Measurements from ENCODE around the gene PCA3.

The PCA3 gene

GRCh38 chr9:76758476-76758875 lies 5.8 kb upstream of the PCA3 start:
- DNase-seq: no peak

DNA sequence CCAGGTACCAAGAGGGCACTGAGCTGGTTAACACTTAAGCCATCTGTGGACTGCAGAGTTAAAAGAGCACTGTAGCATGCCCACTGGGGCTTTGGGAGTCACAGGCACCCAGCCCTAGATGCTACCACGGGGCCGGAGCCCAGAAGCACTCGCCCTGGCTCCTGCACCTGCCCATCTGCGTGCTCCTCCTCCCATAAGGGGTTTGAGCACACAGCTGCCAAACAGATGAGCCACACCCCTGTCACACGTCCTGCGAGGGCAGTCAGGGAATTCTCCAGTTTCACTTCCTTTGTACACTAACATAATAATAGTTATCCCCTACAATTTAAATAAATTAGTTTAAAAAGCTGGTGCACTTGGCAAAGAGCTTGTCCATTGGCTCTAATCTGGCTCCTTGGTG lies 4.5 kb upstream of the PCA3 start:
- no peak for DNase-seq

- no peak for DNase-seq
Measured at GRCh38 chr9:76761448-76761847, 2.8 kb upstream of the PCA3 start.

GRCh38 chr9:76766126-76766525 lies 1.9 kb downstream of the PCA3 start:
- DNase-seq: no peak

DNA sequence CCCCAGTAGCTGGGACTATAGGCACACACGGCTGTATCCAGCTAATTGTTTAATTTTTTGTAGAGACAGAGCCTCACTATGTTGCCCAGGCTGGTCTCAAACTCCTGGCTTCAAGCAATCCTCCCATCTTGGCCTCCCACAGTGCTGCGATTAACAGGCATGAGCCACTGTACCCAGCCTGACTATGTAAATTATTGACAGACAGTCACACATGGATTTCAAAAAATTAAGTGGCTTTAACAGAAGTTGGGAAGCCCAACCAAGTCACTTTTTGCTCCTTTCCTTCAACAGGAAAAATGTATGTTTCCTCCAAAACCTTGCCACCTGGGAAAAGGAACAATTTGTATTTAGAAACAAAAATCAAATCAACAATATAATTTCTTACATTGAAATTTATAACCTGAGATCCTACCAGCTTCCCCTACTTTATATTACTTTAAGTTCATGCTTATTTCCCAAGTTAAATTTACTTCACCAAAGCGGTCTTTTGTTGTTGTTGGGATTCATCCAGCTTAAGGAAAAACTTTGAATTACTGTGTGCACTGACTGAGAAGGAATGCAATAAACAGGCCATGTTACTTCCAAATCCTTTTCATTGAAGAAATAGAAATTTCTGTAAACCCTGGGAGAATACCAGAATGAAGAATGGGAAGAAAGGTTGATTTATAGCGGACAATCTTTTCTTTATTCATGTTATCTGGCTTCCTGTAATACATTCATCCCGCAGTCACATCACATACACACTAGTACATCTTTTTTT lies 8.6 kb downstream of the PCA3 start:
- DNase-seq: no peak

DNA sequence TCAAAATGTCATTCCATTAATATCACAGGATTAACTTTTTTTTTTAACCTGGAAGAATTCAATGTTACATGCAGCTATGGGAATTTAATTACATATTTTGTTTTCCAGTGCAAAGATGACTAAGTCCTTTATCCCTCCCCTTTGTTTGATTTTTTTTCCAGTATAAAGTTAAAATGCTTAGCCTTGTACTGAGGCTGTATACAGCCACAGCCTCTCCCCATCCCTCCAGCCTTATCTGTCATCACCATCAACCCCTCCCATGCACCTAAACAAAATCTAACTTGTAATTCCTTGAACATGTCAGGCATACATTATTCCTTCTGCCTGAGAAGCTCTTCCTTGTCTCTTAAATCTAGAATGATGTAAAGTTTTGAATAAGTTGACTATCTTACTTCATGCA lies 20.6 kb downstream of the PCA3 start:
- DNase-seq: no peak

DNA sequence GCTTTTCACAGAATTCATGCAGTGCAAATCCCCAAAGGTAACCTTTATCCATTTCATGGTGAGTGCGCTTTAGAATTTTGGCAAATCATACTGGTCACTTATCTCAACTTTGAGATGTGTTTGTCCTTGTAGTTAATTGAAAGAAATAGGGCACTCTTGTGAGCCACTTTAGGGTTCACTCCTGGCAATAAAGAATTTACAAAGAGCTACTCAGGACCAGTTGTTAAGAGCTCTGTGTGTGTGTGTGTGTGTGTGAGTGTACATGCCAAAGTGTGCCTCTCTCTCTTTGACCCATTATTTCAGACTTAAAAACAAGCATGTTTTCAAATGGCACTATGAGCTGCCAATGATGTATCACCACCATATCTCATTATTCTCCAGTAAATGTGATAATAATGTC lies 21.3 kb downstream of the PCA3 start:
- DNase-seq: no peak

GRCh38 chr9:76787677-76788076 lies 23.4 kb downstream of the PCA3 start:
- DNase-seq: no peak

DNA sequence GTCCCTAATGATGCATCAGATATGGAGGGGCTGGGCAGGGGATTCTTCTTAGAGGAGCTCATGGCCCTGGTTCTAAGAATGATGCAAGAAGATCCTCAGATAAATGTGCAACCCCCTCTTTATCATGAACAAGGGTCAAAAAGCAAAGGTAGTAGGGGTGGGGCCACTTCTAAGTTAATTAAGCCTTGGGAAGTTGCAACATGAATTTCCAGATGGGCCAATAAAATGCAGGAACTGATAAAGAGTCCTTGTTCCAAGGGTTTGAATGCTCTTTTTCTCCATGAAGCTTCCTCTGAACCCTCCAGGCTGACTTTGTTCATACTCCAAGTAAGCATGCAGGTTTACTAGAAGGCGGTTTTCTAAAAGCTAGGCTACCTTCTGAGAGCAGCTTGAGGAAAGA lies 25.6 kb downstream of the PCA3 start:
- DNase-seq: no peak

DNA sequence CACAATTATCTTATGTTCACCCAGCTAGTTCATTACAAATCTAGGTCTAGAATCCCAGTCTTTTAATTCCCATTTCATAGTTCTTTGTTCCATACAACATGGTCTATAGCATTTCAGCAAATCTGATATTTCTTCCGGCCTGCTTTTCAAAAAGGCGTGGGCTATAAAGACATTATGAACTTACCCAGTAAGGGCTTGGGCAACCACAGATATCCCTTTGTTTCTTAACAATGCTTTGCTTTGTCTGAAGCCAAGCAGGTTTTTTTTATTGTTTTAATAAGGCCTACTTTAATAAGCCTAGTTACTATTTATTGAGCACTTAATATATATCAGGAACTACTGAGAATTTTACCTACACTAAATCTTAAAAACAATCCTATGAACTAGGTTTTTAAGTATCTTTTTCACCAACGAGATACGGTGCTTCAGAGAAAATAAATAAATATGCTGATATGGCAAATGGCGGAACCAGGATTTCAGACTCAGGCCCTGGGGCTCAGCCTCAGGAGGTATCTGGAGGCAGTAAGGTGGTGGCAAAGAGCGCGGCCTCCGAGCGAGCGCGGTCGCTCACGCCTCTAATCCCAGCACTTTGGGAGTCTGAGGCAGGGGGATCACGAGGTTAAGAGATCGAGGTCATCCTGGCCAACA lies 29.7 kb downstream of the PCA3 start:
- no peak for DNase-seq

- DNase-seq: no peak
Measured at GRCh38 chr9:76796296-76796695, 32.1 kb downstream of the PCA3 start.

- DNase-seq: no peak
Measured at GRCh38 chr9:76798527-76798926, 34.3 kb downstream of the PCA3 start.

- no peak for DNase-seq
Measured at GRCh38 chr9:76799473-76799872, 35.2 kb downstream of the PCA3 start.

DNA sequence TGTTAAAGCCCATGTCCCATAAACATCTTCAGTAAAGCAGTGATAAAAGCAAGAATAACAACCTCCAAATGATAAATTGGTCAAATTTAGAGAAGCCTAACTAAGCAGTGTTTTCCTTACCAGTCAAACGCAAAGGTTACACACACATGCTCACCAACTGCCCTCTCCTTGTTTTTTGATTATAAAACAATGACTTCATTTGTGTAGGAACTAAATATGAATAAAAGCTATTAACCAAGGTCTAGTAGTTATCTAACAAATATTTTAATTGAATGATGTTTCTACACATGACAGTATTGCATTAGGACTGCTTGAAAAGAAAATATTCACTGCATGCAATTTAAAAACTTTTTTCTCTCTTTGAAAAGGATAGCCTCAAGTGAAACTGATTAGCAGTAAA lies 36.7 kb downstream of the PCA3 start:
- no peak for DNase-seq

DNA sequence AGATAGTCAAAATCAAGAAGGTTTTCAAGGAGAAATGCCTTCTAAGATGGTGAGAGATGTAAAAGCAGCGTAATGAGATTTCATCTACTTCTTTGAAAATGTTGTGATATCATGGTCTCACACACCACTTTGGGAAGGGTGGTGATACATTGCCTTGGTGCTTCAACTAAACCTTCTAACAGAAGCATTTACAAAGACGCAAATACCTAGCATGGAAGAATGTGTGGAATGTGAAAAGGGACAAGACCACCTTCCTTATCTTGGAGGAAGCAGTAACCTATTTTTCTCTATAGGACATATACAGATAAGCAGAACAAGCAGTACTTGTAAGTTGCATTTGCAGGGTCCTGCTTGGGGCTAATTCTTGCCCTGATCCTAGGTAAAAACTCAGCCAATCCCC lies 38.8 kb downstream of the PCA3 start:
- no peak for DNase-seq

- DNase-seq: no peak
Measured at GRCh38 chr9:76803762-76804161, 39.5 kb downstream of the PCA3 start.

DNA sequence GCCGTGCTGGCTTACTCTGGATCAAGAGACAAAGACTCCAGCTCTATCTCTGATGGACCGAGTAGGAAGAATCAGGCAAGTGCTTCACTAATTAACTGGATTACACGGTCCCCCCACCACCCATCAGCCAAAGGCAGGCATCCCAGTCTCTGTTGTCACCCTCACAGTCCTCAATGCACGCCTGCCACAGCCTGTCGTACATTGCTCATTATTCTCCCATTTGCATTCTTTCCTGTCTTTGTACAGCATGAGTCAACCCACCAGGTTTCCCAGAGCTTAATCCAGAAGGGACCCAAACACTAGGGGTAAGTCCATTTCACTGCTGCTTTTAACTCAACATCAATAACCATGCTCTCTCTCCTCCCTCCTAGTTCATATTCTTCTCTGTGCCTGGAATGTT lies 44.4 kb downstream of the PCA3 start:
- no peak for DNase-seq

- DNase-seq: peak in 1 of 5 donors; percentile 21
Measured at GRCh38 chr9:76810377-76810957, 46.2 kb downstream of the PCA3 start.

DNA sequence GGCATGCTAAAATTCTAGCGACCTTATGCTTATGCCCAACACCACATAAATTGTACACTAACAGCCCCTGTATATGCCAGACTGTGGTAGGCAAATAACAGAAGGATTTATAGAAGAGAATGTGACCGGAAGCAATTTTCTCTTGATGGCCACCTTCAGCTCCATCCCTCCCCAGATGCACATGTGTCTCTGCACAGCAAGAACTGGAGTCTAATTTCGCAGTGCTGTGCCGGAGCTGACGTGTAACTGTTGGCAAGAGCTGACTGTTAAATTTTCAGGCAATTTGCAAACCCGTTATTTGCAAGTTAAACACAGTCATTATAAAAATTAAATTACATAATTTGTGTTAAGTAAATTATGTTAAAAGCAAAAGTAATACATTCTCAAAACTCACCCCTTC lies 48.4 kb downstream of the PCA3 start:
- no peak for DNase-seq

DNA sequence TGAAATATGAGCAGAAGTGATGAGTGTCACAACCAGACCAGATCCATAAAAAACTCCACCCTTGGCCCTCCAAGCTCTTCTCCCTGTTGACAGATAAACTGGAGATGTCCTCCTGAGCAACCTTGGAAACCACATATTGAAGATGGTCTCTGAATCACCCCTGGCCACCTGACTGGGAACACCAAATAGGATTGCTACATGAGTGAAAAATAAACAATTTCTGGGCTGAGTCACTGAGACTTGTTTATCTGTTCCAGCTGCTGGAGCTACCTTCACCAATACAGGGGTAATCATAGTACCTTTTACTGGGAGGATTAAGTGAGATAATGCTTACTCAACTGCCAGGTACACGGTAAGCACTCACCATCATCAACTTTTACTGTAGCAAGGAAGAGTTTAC lies 53.3 kb downstream of the PCA3 start:
- DNase-seq: no peak

GRCh38 chr9:76818271-76818670 lies 54.0 kb downstream of the PCA3 start:
- DNase-seq: no peak

GRCh38 chr9:76820431-76820830 lies 56.2 kb downstream of the PCA3 start:
- no peak for DNase-seq

GRCh38 chr9:76827296-76828080 lies 63.2 kb downstream of the PCA3 start:
- no peak for DNase-seq

DNA sequence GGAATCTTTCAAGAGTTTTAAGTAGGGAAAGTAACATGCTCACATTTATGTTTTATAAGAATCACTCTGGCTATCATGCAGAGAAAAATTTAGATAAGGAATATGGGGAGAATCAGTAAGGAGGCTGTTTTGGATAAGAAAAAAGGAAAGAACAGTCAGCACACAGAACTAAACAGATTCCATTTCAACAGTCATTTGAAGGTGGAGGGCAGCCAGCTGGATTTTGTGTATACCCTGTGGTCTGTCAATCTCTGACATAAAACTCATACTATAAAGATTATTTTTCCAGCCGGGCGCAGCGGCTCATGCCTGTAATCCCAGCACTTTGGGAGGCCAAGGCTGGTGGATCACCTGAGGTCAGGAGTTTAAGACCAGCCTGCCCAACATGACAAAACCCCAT lies 64.2 kb downstream of the PCA3 start:
- no peak for DNase-seq
